ENCODE results near the gene NAV3. TPM values are rescaled to one million over a fixed set of nuclear protein-coding genes. Genes with fewer than 3 reads are reported as not detected.

NAV3 gene
- total RNA-seq, 2 donors from 2014 or later = 0.72 to 1.9 TPM

- H3K36me3 ChIP-seq = no peaks in the 10 kb centered on the region
- intact Hi-C loops (cut with DNase I) = no loop called here
- H3K27ac ChIP-seq = no peak overlapping the region
- no peak for DNase-seq
- no peaks in the 10 kb centered on the region for H3K9me3 ChIP-seq
- TF ChIP-seq CTCF (IDR thresholded peaks at IDR 0.05) = no peak
- no peak overlapping the region for H3K9ac ChIP-seq (ENCODE audit: low read depth in 2 of 2, low read length in 2 of 2)
- no peaks in the 10 kb centered on the region for H3K4me1 ChIP-seq
- H3K27me3 ChIP-seq = no peaks in the 10 kb centered on the region
- H3K4me3 ChIP-seq = no peak overlapping the region
Observed at GRCh38 chr12:77786675-77787074, 44.0 kb upstream of the NAV3 start.

GRCh38 chr12:77788231-77789168 lies 42.2 kb upstream of the NAV3 start:
- Histone ChIP-seq H3K27me3 (no peaks in the 10 kb centered on the region), H3K9ac (ENCODE audit: low read depth in 2 of 2, low read length in 2 of 2) (no peak overlapping the region), H3K36me3 (no peaks in the 10 kb centered on the region), H3K9me3 (no peaks in the 10 kb centered on the region), H3K4me3 (no peak overlapping the region), H3K4me1 (no peaks in the 10 kb centered on the region), H3K27ac (no peak overlapping the region)
- intact Hi-C loops (cut with DNase I) = no loop called here
- DNase-seq = no peak
- TF ChIP-seq CTCF (IDR thresholded peaks at IDR 0.05) = no peak

DNA sequence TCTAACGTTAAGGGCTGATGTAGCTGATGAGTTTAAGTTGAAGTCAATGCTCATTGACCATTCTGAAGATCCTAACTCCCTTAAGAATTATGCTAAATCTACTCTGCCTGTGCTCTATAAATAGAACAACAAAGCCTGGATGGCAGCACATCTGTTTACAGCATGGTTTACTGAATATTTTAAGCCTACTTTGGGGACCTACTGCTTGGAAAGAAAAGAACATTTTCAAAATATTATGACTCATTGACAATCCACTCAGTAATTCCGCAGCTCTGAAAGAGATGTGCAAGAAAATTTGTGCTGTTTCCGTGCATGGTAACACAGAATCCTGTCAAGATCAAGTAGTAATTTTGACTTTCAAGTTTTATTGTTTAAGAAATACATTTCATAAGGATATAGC lies 35.0 kb upstream of the NAV3 start:
- H3K9me3 ChIP-seq = no peaks in the 10 kb centered on the region
- H3K9ac ChIP-seq (ENCODE audit: low read depth in 2 of 2, low read length in 2 of 2) = no peak overlapping the region
- no peaks in the 10 kb centered on the region for H3K36me3 ChIP-seq
- H3K4me1 ChIP-seq = no peaks in the 10 kb centered on the region
- H3K27ac ChIP-seq = no peak overlapping the region
- H3K4me3 ChIP-seq = no peak overlapping the region
- intact Hi-C loops (cut with DNase I) = no loop called here
- no peak for DNase-seq
- H3K27me3 ChIP-seq = no peaks in the 10 kb centered on the region
- TF ChIP-seq CTCF (IDR thresholded peaks at IDR 0.05) = no peak

DNA sequence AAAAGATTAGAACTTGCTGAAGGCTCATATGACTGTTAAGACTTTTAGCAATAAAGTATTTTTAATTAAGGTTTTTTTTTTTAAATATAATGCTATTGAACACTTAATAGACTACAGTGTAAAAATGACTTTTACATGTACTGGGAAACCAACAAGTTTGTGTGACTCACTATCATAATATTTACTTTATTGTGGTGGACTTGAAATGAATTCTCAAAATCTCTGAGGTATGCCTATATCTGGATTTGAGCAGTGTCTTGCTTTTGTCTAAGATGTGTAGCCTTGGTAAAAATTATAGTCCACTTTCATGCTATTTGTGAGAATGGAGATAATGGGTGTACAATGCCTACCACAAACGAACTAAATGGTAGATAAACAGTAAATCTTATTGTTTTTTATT lies 33.9 kb upstream of the NAV3 start:
- no peaks in the 10 kb centered on the region for H3K9me3 ChIP-seq
- H3K4me3 ChIP-seq = no peak overlapping the region
- no peak overlapping the region for H3K9ac ChIP-seq (ENCODE audit: low read depth in 2 of 2, low read length in 2 of 2)
- H3K4me1 ChIP-seq = no peaks in the 10 kb centered on the region
- intact Hi-C loops (cut with DNase I) = no loop called here
- no peak for DNase-seq
- H3K27ac ChIP-seq = no peak overlapping the region
- no peaks in the 10 kb centered on the region for H3K36me3 ChIP-seq
- TF ChIP-seq CTCF (IDR thresholded peaks at IDR 0.05) = no peak
- H3K27me3 ChIP-seq = no peaks in the 10 kb centered on the region

DNA sequence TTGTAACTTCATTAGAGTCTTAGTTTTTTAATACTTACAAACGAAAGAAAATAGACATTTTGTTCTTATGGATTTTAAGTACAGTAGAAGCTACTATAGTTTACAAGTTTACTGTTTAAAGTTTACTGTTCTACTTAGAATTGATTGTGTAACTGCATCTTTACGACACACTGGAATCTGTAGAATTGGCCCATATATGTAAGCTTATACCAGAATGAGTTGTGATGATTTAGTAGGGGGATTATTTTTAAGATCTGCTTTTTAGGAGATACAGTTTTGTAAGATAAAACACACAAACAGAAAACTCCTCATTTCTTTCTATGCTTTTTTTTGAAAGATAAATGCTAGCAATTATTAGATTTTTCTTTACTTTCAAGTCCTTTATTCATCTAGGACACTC lies 30.2 kb upstream of the NAV3 start:
- H3K27me3 ChIP-seq = no peaks in the 10 kb centered on the region
- H3K4me3 ChIP-seq = no peak overlapping the region
- no peak overlapping the region for H3K27ac ChIP-seq
- no peaks in the 10 kb centered on the region for H3K9me3 ChIP-seq
- H3K9ac ChIP-seq (ENCODE audit: low read depth in 2 of 2, low read length in 2 of 2) = no peak overlapping the region
- H3K4me1 ChIP-seq = no peaks in the 10 kb centered on the region
- TF ChIP-seq CTCF (IDR thresholded peaks at IDR 0.05) = no peak
- DNase-seq = no peak
- H3K36me3 ChIP-seq = no peaks in the 10 kb centered on the region
- intact Hi-C loops (cut with DNase I) = no loop called here

All from colonic mucosa (tissue), 4 donors.